HL-60/S4 (cell line): ENCODE results near the gene NLK.
"Not testable (repeated sequence)": the region's sequence is repeated elsewhere in the genome, so short reads cannot be mapped to it uniquely, and the experiment has no call there.

Experiments
- in situ Hi-C: fragments of 300-500 bp; cut with MboI; formaldehyde crosslinking; loops from 2 replicates; pipeline ENCODE4 v1.14.3; 2022; ENCODE audit warnings: low sequenced_read_pairs

NLK gene

DNA sequence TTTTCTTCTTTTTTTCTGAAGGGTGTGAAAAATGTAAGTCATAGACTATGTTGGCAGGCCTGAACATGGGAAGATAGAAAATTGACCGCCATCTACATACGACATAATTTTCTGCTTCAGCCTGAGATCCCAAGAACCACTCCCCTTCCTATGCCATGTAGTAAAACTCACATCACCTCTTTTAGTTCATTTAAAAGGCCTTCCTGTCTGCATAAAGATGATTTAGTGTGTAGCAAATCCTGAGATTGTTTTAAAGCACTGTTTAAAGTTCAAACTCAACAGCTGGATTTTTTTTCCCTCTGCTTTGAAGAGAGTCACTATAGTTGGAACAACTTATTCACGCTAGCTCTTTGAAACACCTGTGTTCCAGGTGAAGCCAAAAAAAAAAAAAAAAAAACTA, 101.5 kb downstream of the NLK start:
- in situ Hi-C loops: no loop called here

- in situ Hi-C loops: no loop called here
Measured at GRCh38 chr17:28145348-28145747, 102.9 kb downstream of the NLK start.

- in situ Hi-C loops: no loop called here
Measured at GRCh38 chr17:28147017-28147416, 104.5 kb downstream of the NLK start.

- in situ Hi-C loops: no loop called here
Measured at GRCh38 chr17:28151001-28151400, 108.5 kb downstream of the NLK start.

DNA sequence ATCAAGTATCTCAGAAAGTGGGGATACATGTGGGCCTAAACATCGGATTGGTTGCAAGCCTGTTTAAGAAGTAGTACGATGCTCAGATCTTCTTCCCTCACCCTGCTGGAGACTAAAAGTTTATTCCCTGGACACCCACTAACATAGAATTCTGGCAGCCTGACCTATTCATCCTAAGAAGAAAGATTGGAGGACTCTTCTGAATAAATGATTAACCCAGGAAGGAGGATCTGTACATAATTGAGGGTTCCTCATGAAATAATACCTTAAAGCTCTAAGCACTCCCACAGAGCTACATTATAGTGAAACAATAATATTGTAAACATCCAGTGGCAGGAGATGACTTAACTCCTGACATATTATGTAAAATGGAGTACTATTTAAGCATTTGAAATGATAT, 111.7 kb downstream of the NLK start:
- in situ Hi-C loops: no loop called here

DNA sequence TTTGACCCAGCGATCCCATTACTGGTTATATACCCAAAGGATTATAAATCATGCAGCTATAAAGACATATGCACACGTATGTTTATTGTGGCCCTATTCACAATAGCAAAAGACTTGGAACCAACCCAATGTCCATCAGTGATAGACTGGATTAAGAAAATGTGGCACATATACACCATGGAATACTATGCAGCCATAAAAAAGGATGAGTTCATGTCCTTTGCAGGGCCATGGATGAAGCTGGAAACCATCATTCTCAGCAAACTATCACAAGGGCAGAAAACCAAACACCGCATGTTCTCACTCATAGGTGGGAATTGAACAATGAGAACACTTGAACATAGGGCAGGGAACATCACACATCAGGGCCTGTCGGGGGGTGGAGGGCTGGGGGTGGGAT, 112.9 kb downstream of the NLK start:
- in situ Hi-C loops: not testable (repeated sequence)

- in situ Hi-C loops: no loop called here
Measured at GRCh38 chr17:28159004-28159403, 116.5 kb downstream of the NLK start.

GRCh38 chr17:28159924-28160323, 117.4 kb downstream of the NLK start:
- in situ Hi-C loops: no loop called here

- in situ Hi-C loops: no loop called here
Measured at GRCh38 chr17:28160610-28161009, 118.1 kb downstream of the NLK start.

DNA sequence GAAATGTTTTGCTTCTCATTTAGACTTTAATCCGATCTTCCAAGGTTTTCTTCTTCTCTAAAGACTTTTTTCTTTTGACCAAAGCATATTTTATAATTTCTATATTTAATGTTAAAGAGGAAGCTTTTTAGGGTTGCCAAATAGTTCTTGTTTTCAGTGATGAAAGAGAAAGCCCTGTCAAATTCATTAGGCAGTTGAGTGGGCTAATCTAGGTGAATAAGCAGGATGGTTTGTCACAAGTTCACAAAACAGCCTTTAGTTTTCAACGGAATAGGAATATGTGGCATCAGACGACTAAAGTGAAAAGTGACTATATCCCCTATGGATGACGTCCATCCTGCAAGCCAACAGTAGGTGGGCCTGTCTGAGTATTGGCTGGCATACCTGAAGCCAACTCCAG, 118.8 kb downstream of the NLK start:
- in situ Hi-C loops: no loop called here

DNA sequence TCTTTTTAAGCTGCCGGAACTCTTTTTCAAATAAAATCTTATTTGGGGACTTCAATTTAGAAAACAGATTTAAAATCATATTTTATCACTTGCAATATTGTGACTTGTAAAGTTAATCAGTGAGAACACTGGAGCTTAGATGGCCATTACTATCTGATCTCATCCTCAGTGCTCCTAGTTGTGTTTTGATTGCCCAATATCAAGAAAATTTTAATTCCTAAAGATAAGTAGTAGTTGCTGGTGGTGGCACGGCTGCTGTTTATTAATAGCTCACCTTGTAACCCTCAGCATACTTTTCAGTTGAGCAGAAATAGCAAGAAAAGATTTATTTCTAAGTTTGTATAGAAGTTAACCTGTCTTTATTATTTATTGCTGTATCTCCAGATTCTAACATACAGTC, 124.0 kb downstream of the NLK start:
- in situ Hi-C loops: no loop called here

GRCh38 chr17:28169621-28170349, 127.3 kb downstream of the NLK start:
- in situ Hi-C loops: no loop called here

DNA sequence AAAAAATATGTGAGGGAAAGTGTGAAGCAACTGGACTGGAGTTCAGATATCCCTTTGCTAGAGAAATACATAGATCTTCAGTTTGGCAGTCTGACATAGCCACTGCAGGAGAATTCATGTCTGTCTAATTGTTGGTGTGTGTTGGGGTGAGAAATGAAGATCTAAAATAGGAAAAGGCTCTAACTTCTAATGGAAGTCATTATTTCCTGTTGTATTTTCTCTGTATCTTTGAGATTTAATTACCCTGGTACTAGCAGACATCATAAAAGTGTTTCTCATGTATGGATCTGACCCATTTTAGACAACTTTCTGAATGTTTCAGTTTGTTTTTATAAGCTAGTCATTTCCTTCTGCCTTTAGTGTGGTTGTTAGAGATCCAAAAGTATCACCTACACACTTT, 128.3 kb downstream of the NLK start:
- in situ Hi-C loops: no loop called here

GRCh38 chr17:28173031-28173561, 130.6 kb downstream of the NLK start:
- in situ Hi-C loops: no loop called here

DNA sequence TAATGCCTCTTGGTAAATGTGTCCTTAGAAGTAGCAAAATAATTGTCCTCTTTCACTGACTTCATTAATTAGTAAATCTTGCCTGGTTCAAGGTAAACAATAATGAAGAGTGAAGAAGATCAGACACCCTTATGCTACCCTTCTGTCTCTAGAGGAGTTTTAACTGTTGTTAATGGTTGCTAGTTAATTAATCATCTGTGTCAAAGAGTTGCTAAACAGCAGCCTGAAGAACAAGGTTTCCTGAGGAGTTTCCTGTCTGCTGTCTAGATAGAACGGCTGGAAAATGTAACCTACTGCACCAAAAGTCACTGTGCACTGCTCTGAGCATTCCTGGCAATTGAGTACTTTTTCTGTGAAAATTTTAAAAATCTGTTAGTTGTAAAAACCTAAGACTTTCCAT, 131.3 kb downstream of the NLK start:
- in situ Hi-C loops: no loop called here

DNA sequence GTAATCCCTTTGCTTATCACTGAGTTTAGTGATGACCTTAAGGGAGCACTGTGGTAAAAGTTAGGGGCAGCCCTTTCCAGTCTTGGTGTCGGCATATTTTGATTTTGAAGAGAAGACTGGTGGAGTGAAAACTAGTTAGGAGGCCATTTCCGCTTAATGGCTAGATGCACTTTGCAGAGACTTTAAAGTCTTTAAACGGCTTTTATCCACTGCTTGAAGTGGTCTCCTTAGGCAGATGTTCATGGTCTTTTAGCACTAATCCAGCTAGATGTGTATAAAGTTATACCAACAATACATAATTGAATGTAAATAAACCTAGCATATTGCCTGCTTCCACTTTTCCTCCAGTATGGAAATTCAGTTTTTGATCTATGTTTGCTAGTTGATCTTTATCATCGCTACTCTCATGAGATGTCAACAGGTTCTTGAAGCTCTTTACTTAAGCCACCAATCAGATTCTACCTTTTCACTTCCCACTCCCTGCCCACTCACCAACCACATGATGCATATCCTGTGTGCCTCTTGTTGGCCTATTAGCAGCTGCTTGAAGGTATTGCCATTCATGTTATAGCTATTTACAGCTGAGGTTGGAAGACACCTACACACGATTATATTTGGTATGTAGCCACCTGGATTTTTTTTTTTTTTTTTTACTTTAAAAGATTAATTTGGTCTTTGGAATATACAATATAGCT, 132.0 kb downstream of the NLK start:
- in situ Hi-C loops: no loop called here

DNA sequence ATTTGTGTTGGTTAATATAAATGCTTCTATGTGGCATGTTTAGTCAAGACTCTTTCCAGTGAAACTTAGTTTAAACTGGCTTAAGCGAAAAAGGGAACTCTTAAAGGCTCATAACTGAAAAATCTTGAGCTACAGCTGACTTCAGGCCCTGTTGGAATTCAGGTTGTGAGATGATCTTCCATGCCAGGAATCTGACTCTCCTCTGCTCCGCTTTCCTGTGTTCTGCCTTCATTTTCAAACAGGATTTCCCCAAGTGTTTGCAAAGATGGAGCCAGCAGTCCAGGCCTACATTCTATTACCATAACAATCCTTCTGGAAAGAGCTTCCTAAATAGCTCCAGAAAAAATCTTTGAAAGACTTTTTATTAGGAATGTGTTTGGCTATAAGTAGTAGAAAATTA, 134.9 kb downstream of the NLK start:
- in situ Hi-C loops: no loop called here

GRCh38 chr17:28178800-28179199, 136.3 kb downstream of the NLK start:
- in situ Hi-C loops: no loop called here

DNA sequence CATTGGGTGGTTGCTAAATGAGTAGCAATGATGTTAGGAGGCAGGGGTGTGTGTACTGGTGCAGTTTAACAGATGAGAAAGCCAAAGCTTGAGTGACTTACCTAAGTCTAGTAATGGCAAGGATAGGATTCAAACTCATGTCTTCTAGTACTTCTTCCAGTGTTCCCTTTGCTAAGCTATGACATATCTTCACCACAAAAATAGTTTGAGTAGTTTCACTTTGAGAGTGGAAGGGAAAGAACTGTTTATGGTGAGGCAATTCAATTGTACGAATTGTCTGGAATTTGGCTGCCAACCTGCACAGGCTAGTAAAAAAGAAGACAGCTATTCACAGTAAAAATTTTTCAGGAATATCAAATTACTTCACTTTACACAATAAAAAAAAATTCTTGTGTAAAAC, 138.0 kb downstream of the NLK start:
- in situ Hi-C loops: no loop called here

- in situ Hi-C loops: no loop called here
Measured at GRCh38 chr17:28181568-28181967, 139.1 kb downstream of the NLK start.

DNA sequence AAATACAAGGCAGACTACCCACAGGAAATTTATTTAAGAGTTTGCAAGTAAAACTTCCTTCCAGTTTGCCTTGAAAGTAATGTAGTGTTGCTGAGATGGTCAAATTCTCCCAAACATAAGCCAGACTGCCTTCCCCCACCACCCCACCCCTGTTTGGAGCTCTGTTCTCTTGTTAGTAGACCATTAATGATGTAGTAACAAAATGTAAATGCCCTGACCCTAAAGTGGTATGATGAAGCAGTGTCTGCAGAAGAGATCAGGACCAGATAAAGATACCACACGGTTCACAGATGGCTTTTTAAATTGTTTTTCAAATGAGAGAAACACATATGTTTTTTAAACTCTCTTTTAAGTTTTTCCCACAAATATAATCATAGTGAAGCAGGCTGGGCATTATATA, 140.1 kb downstream of the NLK start:
- in situ Hi-C loops: no loop called here

DNA sequence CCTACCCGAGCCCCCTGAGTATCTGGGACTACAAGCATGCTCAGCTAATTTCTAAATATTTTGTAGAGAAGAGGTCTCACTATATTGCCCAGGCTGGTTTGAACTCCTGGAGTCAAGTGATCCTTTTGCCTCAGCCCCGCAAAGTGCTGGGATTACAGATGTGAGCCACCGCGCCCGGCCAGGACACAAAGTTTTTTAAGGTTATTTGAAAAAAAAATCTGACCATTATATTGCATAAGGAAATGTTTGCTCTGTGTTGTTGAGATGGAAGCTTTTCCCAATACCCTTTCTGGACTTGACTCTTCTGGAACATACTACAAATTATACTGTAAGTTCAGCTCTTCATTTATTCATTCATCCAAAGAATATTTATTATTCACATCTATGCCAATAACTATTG, 143.2 kb downstream of the NLK start:
- in situ Hi-C loops: no loop called here
